Body of pancreas (tissue), 4 donors: ENCODE data around the gene EYA2.

Experiments
- CTCF ChIP-seq, 7 experiments: fragments of 450-650 bp in 4 of 7; fragments of 200-600 bp in 3 of 7; sonication (generic) in 3 of 7; IDR thresholded peaks; one replicate each; pipeline ENCODE4 v1.5.1; 2016 to 2019; ENCODE audit warnings: antibody characterized with exemption in 7 of 7
- POLR2A ChIP-seq, 3 donors: fragments of 450-650 bp; IDR thresholded peaks; one replicate each; pipeline ENCODE4 v1.6.1; 2016; ENCODE audit warnings: antibody characterized with exemption in 3 of 3, mild to moderate bottlenecking in 2 of 3

GRCh38 chr20:46977909-46978588, 83.4 kb downstream of the EYA2 start:
- TF ChIP-seq CTCF (IDR thresholded peaks at IDR 0.05) (no peak), POLR2A (IDR thresholded peaks at IDR 0.05) (no peak)
